Activated CD4-positive, alpha-beta memory T cell treated with anti-CD3 and anti-CD28 coated beads for 36 hours (primary cell): ENCODE measurements around the gene UBTF. TPM values are rescaled to one million over a fixed set of nuclear protein-coding genes. Genes with fewer than 3 reads are reported as not detected.
A peak's percentile ranks its signal among the peaks of the same experiment; 100 is the strongest.

Experiments used
- CTCF ChIA-PET: fragments of 350-600 bp; sonication (Branson Sonifier 250); formaldehyde crosslinking; loops from one replicate; lab custom pipeline; 2021; ENCODE audit warnings: antibody characterized with exemption, inconsistent platforms; lab: Charles Lee
- POLR2A ChIA-PET: fragments of 350-600 bp; sonication (Branson Sonifier 250); formaldehyde crosslinking; loops from one replicate; lab custom pipeline; 2021; ENCODE audit warnings: antibody characterized with exemption; lab: Charles Lee
- DNase-seq: peaks from one replicate; pipeline ENCODE4 v3.0.0-alpha.2; 2020
- H3K27ac Mint-ChIP-seq: one replicate; pipeline ENCODE4 v1.8.0; 2021; ENCODE audit warnings: mixed read lengths
- H3K27me3 Mint-ChIP-seq: one replicate; pipeline ENCODE4 v1.8.0; 2021; ENCODE audit warnings: mixed read lengths
- H3K36me3 Mint-ChIP-seq: one replicate; pipeline ENCODE4 v1.8.0; 2021; ENCODE audit warnings: mixed read lengths
- H3K4me1 Mint-ChIP-seq: one replicate; pipeline ENCODE4 v1.8.0; 2021; ENCODE audit warnings: low read depth, mixed read lengths
- H3K4me3 Mint-ChIP-seq: one replicate; pipeline ENCODE4 v1.8.0; 2021; ENCODE audit warnings: mild to moderate bottlenecking, mixed read lengths
- H3K9me3 Mint-ChIP-seq: one replicate; pipeline ENCODE4 v1.8.0; 2021; ENCODE audit warnings: mixed read lengths
- intact Hi-C: fragments of 100-400 bp; cut with micrococcal nuclease; formaldehyde crosslinking; loops from one replicate; pipeline ENCODE4 v1.15.1; 2023
- total RNA-seq, 2 experiments: library from RNA; stranded (reverse); gene quantifications; one replicate each; pipeline ENCODE4 v1.2.3, GENCODE V29; 2021

The UBTF gene
- total RNA-seq, 2 experiments from 2014 or later: 112 to 118 TPM

- H3K27ac Mint-ChIP-seq: no peak overlapping the region
- peaks cover 1% of the 10 kb centered on the region for H3K27me3 Mint-ChIP-seq
- intact Hi-C loops: no loop called here
- no peak for DNase-seq
- H3K4me1 Mint-ChIP-seq: peaks cover 6% of the 10 kb centered on the region
- no peak overlapping the region for H3K4me3 Mint-ChIP-seq
- ChIA-PET POLR2A (no interaction called here), CTCF (no interaction called here)
- H3K36me3 Mint-ChIP-seq: no peaks in the 10 kb centered on the region
- H3K9me3 Mint-ChIP-seq: no peaks in the 10 kb centered on the region
Measured at GRCh38 chr17:44235583-44235936, 16.1 kb upstream of the UBTF start.

GRCh38 chr17:44233582-44233981, 14.1 kb upstream of the UBTF start:
- Mint-ChIP-seq H3K27ac (no peak overlapping the region), H3K4me1 (peaks cover 6% of the 10 kb centered on the region), H3K9me3 (no peaks in the 10 kb centered on the region), H3K36me3 (no peaks in the 10 kb centered on the region), H3K4me3 (no peak overlapping the region), H3K27me3 (peaks cover 1% of the 10 kb centered on the region)
- ChIA-PET CTCF (no interaction called here), POLR2A (no interaction called here)
- no peak for DNase-seq
- intact Hi-C loops: no loop called here

- no peak overlapping the region for H3K4me3 Mint-ChIP-seq
- intact Hi-C loops: no loop called here
- no peak for DNase-seq
- H3K27ac Mint-ChIP-seq: no peak overlapping the region
- POLR2A ChIA-PET: no interaction called here
- CTCF ChIA-PET: interaction anchor here (0.6 kb wide), 1 partner anchor 903 kb away, joined by 3 read pairs; the partner anchor contains the start of gene ACBD4
- no peaks in the 10 kb centered on the region for H3K9me3 Mint-ChIP-seq
- peaks cover 6% of the 10 kb centered on the region for H3K4me1 Mint-ChIP-seq
- no peaks in the 10 kb centered on the region for H3K36me3 Mint-ChIP-seq
- H3K27me3 Mint-ChIP-seq: peaks cover 1% of the 10 kb centered on the region
Measured at GRCh38 chr17:44232061-44232460, 12.6 kb upstream of the UBTF start.

DNA sequence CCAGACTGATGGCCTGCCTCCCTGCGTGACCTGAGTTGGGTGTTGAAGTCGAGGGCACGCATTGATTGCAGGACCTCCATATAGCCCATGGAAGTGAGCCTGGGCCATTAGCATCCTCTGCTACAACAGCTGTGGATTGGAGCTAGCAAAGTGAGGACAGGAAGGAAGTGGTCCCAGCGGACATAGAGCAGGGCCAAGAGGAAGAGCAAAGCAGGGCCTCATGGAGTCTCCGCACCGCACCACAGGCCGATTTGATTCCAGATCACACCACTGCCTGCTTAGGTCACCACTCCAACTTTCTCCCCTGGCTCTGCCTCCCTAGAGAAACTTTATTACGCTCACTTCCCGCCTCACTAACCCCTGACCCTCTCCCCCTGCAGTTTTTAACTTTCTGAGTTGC, 10.7 kb upstream of the UBTF start:
- ChIA-PET CTCF (interaction anchor here (1.3 kb wide), 1 partner anchor 20 kb away, joined by 3 read pairs; no protein-coding TSS in a partner anchor), POLR2A (no interaction called here)
- DNase-seq: no peak
- Mint-ChIP-seq H3K27me3 (peaks cover 1% of the 10 kb centered on the region), H3K36me3 (no peaks in the 10 kb centered on the region), H3K4me3 (no peak overlapping the region), H3K4me1 (peaks cover 4% of the 10 kb centered on the region), H3K27ac (no peak overlapping the region), H3K9me3 (no peaks in the 10 kb centered on the region)
- intact Hi-C loops: no loop called here

- ChIA-PET POLR2A (interaction anchor here (1.2 kb wide), 1 partner anchor 19 kb away, joined by 4 read pairs; no protein-coding TSS in a partner anchor), CTCF (interaction anchor here (1.1 kb wide), 1 partner anchor 113 kb away, joined by 3 read pairs; no protein-coding TSS in a partner anchor)
- DNase-seq: no peak
- Mint-ChIP-seq H3K27me3 (peaks cover 1% of the 10 kb centered on the region), H3K27ac (no peak overlapping the region), H3K4me3 (no peak overlapping the region), H3K4me1 (no peaks in the 10 kb centered on the region), H3K9me3 (no peaks in the 10 kb centered on the region), H3K36me3 (no peaks in the 10 kb centered on the region)
- intact Hi-C loops: no loop called here
Measured at GRCh38 chr17:44229090-44229489, 9.6 kb upstream of the UBTF start.

GRCh38 chr17:44223541-44224071, 4.1 kb upstream of the UBTF start:
- Mint-ChIP-seq H3K27ac (no peak overlapping the region), H3K4me3 (no peak overlapping the region), H3K9me3 (no peaks in the 10 kb centered on the region), H3K36me3 (peaks cover 3% of the 10 kb centered on the region), H3K4me1 (peaks cover 5% of the 10 kb centered on the region), H3K27me3 (no peaks in the 10 kb centered on the region)
- intact Hi-C loops: no loop called here
- ChIA-PET CTCF (interaction anchor here (1.7 kb wide), 1 partner anchor 14 kb away, joined by 6 read pairs; no protein-coding TSS in a partner anchor), POLR2A (no interaction called here)
- DNase-seq: no peak

- Mint-ChIP-seq H3K4me3 (peak overlapping the region; percentile 85), H3K27me3 (no peaks in the 10 kb centered on the region), H3K4me1 (peaks cover 5% of the 10 kb centered on the region), H3K36me3 (peaks cover 8% of the 10 kb centered on the region), H3K9me3 (no peaks in the 10 kb centered on the region), H3K27ac (peak overlapping the region; percentile 83)
- DNase-seq: peak; percentile 71
- POLR2A ChIA-PET: interaction anchor here (0.5 to 3.6 kb wide), 9 partner anchors 11 to 1298 kb away, joined by 3 to 43 read pairs (median 5); partner anchors contain the start of genes ATXN7L3, HDAC5 and TMUB2
- CTCF ChIA-PET: interaction anchor here (0.9 to 5.0 kb wide), 9 partner anchors 9 to 129 kb away, joined by 3 to 86 read pairs (median 6); partner anchors contain the start of genes GRN and HDAC5
- intact Hi-C loops: no loop called here
Measured at GRCh38 chr17:44222112-44222869, 2.8 kb upstream of the UBTF start.

DNA sequence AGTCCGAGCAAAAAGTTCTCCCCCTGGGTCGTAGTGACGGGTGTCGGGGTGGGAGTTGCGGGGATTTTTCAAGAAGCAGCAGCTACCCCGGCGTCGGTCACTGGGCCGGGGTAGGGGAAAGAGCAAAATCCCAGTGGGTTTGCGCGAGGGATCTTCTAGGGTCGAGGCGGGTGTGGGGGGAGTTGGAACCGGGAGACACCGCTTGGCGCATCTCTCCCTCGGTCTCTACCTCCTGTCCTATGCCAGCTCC, 2.3 kb upstream of the UBTF start:
- no peaks in the 10 kb centered on the region for H3K9me3 Mint-ChIP-seq
- intact Hi-C loops: loop anchor here (2.0 kb wide), 1 partner anchor 81 kb away; the partner anchor contains the start of gene HROB
- H3K27ac Mint-ChIP-seq: peak overlapping the region; percentile 83
- peaks cover 8% of the 10 kb centered on the region for H3K4me1 Mint-ChIP-seq
- POLR2A ChIA-PET: interaction anchor here (0.5 to 3.6 kb wide), 13 partner anchors 11 to 1297 kb away, joined by 3 to 43 read pairs (median 4); partner anchors contain the start of genes ATXN7L3, GRN, HDAC5 and TMUB2
- H3K36me3 Mint-ChIP-seq: peaks cover 11% of the 10 kb centered on the region
- no peak for DNase-seq
- peak overlapping the region; percentile 85 for H3K4me3 Mint-ChIP-seq
- no peaks in the 10 kb centered on the region for H3K27me3 Mint-ChIP-seq
- CTCF ChIA-PET: interaction anchor here (0.9 to 5.0 kb wide), 11 partner anchors 9 to 302 kb away, joined by 3 to 86 read pairs (median 4); partner anchors contain the start of genes GRN and HDAC5

DNA sequence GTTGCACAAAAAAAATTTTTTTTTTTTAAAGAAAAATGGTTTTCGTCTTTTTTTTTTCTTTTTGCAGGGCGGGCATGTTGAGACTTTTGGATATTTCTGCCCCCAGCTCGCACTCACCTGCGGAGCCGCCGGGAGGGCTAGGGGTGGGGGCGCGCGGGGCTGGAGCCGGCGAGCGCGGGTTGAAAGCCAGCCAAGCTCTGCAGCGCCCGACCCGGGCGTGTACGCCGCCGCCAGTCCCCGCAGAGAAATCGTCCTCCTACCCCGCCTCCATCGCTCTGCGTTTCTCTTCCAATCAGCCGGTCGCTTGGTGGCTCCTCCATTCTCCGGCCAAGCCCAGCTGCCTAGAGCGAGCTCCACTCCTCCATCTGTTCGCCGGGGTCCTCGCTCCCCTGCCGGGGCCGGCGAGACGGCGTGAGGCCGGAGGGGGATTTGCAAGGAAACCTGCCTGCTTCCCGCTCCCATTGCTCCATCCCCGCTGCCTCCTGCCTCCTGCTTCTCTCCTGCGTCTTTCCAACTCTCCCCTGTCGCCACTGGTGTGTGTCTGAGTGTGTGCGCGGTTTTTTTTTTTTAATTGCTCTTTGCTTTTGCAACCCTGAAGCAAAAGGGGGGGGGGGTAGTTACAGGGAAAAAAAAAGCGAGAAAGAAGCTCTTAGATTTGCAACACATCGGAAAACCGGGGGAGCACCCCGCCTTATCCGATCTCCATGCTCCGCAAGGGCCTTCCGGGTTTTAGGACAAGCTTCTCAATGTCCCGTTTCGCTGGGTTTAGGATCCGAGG, 1.8 kb upstream of the UBTF start:
- no peaks in the 10 kb centered on the region for H3K9me3 Mint-ChIP-seq
- peak overlapping the region; percentile 83 for H3K27ac Mint-ChIP-seq
- peaks cover 17% of the 10 kb centered on the region for H3K36me3 Mint-ChIP-seq
- peaks cover 13% of the 10 kb centered on the region for H3K4me1 Mint-ChIP-seq
- intact Hi-C loops: loop anchor here (2.0 kb wide), 1 partner anchor 80 kb away; the partner anchor contains the start of gene HROB
- POLR2A ChIA-PET: interaction anchor here (0.5 to 3.6 kb wide), 17 partner anchors 10 to 1297 kb away, joined by 3 to 43 read pairs (median 4); partner anchors contain the start of genes ATXN7L3, GRN, HDAC5 and TMUB2
- H3K27me3 Mint-ChIP-seq: no peaks in the 10 kb centered on the region
- CTCF ChIA-PET: interaction anchor here (0.6 to 5.0 kb wide), 13 partner anchors 10 to 302 kb away, joined by 3 to 86 read pairs (median 3); partner anchors contain the start of genes GRN, HDAC5 and TMUB2
- peak overlapping the region; percentile 85 for H3K4me3 Mint-ChIP-seq
- peak; percentile 79 for DNase-seq

- DNase-seq: peak; percentile 70
- POLR2A ChIA-PET: interaction anchor here (0.6 to 3.6 kb wide), 11 partner anchors 10 to 130 kb away, joined by 3 to 43 read pairs (median 5); partner anchors contain the start of genes ATXN7L3 and GRN
- peaks cover 21% of the 10 kb centered on the region for H3K4me1 Mint-ChIP-seq
- no peaks in the 10 kb centered on the region for H3K27me3 Mint-ChIP-seq
- H3K9me3 Mint-ChIP-seq: no peaks in the 10 kb centered on the region
- H3K27ac Mint-ChIP-seq: peak overlapping the region; percentile 96
- peak overlapping the region; percentile 85 for H3K4me3 Mint-ChIP-seq
- H3K36me3 Mint-ChIP-seq: peaks cover 25% of the 10 kb centered on the region
- CTCF ChIA-PET: interaction anchor here (0.6 to 5.0 kb wide), 13 partner anchors 10 to 303 kb away, joined by 3 to 86 read pairs (median 3); partner anchors contain the start of genes GRN and TMUB2
- intact Hi-C loops: loop anchor here (2.0 kb wide), 1 partner anchor 80 kb away; the partner anchor contains the start of gene HROB
Measured at GRCh38 chr17:44220213-44221083, 973 bp upstream of the UBTF start.
